Inflammatory macrophage (primary cell): ENCODE results near the gene KCNF1.
A peak's percentile ranks its signal among the peaks of the same experiment; 100 is the strongest.

Experiments
- DNase-seq, 2 donors: peaks; one replicate each; pipeline ENCODE4 v3.0.0-alpha.2; 2020 to 2022

Gene KCNF1

DNA sequence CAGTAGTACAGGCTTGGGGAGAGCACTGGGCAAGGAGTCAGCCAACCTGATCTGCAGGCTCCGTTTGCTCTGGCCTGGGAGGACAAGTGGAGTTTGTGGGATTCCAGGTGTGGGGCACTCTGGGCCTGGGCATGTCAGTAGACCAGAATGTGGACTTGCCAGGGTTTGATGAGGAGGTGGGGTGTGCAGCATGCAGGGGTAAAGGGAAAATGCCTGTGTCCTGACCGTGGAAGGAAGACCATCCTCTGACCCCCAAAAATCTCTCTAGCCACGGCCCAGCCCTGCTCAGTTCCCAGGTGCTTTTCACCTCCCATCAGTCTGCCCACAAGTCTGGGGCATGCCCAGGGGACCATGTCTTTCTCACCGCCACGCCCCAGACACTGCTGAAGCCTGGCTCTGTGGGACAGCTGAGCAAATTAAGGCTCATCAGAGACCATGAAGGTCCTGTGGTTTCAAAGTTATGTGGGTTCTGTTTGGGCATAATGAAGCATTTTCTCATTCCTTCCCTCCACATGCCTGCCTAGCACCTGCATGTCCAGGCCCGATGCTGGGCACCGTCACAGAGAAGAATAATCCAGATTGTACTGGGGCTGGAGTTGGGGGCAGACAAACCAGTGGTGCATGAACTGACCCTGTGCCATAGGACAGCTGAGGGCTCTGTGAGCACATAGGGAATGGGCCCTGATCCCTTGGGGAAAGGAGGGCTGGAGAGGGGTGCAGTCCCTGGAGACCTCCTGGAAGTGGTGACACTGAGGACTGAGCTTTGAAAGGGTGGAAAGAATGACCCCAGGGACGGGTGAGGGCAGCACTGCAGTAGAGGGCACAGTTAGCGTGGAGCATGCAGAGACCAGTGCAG is 6.5 kb upstream of the KCNF1 start:
- no peak for DNase-seq

DNA sequence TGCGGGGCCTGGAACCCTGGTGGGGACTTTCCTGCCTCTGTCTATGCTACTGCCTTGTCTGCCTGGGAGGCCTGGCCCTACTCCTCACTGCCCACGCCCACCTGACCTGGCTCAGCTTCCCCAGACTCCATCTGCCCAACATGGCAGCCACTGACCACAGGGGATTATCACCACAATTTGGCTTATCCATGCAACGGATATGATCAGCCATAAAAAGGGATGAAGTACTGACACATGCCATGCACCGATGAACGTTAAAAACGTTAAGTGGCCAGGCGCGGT is 5.9 kb upstream of the KCNF1 start:
- no peak for DNase-seq

DNA sequence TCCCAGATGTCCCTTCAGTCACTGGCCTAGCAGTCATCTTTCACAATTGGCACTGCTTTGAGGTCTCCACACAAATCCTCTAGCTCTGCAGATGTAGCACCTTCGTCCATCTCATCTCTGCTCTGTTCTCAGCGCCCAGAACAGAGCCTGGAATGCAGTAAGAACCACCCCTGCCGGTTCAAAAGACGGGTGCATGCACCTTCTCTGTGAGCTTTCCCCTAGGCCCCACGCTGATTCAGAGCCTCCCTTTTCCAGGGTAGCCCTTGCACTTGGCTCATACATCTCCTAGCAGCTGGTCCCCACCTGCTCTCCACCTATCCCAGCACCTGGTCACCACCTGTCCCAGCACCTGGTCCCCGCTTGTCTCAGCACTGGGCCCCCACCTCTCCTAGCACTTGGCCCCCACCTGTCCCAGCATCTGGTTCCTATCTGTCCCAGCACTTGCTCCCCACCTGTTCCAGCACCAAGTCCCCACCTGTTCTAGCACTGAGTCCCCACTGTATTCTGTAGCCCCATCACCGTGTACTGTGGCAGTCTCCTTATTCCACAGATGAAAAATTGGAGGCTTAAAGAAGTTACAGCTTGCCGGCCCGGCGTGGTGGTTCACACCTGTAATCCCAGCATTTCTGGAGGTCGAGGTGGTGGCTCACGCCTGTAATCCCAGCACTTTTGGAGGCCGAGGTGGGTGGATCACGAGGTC is 4.7 kb upstream of the KCNF1 start:
- no peak for DNase-seq

DNA sequence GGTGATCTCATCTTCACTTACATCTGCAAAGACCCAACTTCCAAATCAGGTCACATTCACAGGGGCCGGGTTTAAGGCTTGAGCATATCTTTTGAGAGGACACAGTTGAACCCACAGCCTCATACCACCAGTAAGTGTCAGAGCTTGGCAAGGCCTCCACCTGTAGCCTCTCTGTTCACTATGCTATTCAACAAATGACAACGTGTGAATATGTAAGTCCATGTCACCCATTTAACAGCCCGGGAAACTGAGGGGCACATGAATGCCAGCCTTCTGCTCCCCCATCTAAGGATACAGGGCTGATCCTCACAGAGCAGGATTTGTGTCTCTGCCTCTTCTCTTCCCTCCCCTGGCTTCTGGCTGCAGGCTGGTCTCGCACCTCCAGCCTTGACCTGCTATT is 3.5 kb upstream of the KCNF1 start:
- no peak for DNase-seq

DNA sequence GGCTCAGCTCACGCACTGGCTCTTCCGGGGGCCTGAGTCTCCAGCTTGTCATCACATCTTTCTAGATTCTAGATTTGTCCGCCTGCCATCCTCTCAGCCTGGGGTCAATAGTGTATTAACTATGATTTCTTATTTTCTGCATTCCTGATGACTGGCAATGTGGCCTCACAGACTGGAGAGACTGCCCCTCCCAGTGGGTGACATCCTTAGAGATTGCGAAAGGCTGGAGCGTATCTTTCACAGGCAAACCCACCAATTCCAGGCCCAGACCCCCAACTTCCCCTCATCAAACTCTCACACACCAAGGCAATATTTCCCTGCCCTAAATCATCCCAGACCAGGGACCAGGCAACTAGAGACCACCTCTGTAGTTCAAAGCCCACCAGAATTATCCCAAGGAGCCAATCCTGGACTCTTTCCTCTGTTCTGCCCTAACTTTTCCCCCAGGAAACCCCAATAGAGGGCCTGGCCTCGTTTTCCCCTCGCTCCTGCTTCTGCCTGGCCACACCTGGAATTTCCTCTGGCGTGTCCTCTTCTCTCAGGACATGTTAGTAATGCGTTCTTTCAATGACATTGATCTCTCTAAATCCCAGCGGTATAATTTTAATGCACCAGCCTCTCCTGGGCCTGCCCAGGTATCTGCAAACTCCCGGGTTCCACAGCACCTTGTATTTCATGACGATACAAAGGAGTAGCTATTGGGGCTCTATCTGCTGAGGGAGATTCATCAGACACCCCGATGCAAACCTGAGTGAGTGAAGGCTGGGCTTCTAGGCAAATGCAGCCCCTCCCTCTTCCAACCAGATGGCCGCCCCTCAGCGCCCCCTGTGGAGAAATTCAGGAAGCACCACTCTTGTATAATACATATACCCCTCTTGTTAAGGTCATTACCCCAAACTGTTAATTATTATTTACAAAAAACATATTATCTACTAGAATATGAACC is 2.4 kb upstream of the KCNF1 start:
- DNase-seq = no peak

DNA sequence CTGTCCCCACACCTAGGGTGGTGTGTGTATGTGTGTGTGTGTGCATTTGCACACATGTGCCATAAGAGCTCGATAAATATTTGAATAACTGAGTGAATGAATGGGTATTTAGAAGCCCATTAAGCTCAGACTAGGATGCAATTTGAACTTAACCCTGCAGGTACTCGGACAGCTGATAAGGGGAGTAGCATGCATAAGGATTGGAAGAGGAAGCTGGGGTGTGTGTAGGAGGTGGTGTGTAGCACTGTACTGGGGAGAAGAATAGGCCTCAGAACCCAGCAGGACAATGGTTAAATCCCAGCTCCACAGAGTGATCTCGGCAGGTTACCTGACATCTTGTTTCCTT is 1.8 kb upstream of the KCNF1 start:
- peak in 1 of 2 donors; percentile 42 for DNase-seq

DNA sequence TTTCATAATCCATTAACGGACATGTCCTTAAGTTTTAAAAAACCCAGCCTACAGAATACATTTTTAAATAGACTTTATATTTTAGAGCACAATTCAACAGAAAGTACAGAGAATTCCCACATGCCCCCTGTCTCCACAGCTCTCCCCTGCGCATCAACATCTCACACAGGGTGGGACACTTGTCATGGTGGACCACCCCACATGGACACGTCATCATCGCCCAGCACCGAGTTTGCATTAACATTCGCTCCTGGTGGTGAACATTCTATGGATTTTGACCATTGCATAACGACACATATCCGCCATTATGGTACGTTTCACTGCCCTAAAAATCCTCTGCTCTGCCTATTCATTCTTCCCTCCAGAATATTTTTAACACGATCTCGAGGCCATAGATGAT is 1.1 kb upstream of the KCNF1 start:
- DNase-seq = no peak

DNA sequence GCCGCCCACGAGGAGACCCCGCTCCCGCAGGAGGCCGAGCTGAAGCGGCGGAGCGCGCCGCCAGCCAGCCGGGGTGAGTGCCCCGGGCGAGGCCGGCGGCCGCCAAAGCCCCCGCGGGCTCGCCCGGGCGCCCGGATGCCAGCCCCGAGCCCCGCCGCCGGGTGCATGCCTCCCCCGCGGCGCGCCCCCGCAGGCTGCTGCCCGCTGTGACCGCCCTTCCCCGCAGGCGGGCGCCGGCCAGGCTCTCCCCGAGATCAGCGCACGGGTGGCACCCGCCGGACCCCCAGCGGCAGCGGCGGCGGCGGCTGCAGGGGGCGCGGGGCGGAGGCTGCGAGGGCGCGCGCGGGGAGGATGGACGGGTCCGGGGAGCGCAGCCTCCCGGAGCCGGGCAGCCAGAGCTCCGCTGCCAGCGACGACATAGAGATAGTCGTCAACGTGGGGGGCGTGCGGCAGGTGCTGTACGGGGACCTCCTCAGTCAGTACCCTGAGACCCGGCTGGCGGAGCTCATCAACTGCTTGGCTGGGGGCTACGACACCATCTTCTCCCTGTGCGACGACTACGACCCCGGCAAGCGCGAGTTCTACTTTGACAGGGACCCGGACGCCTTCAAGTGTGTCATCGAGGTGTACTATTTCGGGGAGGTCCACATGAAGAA is 470 bp downstream of the KCNF1 start:
- no peak for DNase-seq

DNA sequence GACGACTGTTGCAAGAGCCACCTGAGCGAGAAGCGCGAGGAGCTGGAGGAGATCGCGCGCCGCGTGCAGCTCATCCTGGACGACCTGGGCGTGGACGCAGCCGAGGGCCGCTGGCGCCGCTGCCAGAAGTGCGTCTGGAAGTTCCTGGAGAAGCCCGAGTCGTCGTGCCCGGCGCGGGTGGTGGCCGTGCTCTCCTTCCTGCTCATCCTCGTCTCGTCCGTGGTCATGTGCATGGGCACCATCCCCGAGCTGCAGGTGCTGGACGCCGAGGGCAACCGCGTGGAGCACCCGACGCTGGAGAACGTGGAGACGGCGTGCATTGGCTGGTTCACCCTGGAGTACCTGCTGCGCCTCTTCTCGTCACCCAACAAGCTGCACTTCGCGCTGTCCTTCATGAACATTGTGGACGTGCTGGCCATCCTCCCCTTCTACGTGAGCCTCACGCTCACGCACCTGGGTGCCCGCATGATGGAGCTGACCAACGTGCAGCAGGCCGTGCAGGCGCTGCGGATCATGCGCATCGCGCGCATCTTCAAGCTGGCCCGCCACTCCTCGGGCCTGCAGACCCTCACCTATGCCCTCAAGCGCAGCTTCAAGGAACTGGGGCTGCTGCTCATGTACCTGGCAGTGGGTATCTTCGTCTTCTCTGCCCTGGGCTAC is 1.2 kb downstream of the KCNF1 start:
- DNase-seq = no peak

DNA sequence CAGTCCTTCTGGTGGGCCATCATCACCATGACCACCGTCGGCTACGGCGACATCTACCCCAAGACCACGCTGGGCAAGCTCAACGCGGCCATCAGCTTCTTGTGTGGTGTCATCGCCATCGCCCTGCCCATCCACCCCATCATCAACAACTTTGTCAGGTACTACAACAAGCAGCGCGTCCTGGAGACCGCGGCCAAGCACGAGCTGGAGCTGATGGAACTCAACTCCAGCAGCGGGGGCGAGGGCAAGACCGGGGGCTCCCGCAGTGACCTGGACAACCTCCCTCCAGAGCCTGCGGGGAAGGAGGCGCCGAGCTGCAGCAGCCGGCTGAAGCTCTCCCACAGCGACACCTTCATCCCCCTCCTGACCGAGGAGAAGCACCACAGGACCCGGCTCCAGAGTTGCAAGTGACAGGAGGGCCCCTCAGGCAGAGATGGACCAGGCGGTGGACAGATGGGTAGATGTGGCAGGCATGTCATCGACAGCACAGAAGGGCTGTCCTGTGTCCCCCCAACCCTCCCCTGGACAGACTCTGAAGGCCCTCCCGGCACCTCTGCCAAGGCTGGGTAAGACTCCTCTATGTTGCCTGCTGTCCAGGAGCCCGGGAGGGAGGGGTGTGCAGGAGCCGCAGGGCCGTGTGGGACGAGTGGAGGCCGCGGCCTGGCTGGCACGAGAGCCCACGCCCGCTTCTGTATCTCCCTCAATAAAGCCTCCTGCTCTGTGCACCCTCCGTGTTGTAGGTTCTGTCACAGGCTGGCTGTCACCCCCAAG is 2.0 kb downstream of the KCNF1 start:
- no peak for DNase-seq

DNA sequence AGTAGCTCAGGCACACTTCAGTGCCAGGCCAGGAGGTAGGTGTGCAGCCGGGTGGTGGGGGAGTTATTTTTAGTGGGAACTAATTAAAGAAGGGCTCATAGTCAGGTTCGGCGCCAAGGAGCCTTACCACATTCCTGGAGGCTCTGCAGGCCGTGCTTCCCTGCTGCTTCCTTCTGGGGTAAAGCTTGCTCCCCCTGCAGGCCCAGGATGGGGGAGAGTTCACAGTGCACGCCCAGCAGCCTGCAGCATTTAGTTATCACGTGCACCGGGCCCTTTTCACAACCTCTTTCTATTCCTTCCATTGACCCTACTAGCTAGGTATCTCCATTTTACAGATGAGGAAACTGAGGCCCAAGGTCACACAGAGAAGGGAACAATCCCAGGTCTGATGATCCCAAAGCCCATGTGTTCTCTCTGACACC is 2.5 kb downstream of the KCNF1 start:
- peak in 1 of 2 donors; percentile 51 for DNase-seq

GRCh38 chr2:10915236-10915635 is 3.5 kb downstream of the KCNF1 start:
- DNase-seq = no peak

- peak in 1 of 2 donors; percentile 45 for DNase-seq
Observed at GRCh38 chr2:10915731-10916276, 4.1 kb downstream of the KCNF1 start.

DNA sequence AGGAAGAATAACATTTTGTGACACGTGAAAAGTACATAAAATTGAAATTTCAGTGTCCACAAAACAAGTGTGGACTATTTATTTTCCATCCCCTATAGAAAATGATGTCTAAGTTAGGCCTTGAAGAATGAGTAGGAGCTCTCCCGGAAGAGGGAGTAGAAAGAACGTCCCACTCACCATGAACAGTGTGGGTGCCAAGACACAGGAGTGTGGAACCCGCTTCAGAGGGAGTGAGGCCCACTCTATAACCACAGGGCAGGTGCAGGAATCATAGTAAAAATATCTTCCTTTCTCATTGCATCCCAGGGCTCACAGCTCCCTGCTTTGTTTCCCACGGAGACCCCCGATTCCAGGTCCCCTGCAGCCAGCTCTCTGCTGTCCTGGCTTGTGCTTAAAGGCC is 5.2 kb downstream of the KCNF1 start:
- DNase-seq = no peak

- no peak for DNase-seq
Observed at GRCh38 chr2:10917927-10918326, 6.2 kb downstream of the KCNF1 start.

- DNase-seq = no peak
Observed at GRCh38 chr2:10918661-10919409, 7.1 kb downstream of the KCNF1 start.

DNA sequence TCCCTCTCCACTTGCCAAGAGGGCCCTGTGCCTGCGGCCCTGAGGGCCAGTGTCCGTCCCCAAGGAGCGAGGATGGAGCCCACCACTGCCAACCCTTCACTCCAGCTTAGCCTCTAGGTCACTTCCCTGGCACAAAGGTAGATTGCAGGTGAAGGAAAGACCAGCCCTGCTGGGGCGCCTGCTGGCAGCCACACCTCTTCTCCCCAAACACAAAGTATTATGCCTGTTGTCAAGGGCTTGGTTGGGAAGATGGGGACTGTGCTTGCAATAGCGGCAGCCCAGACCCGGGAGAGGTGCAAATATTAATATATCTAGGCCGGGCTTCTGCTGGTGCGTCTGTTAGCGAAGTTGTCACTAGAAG is 7.7 kb downstream of the KCNF1 start:
- no peak for DNase-seq

DNA sequence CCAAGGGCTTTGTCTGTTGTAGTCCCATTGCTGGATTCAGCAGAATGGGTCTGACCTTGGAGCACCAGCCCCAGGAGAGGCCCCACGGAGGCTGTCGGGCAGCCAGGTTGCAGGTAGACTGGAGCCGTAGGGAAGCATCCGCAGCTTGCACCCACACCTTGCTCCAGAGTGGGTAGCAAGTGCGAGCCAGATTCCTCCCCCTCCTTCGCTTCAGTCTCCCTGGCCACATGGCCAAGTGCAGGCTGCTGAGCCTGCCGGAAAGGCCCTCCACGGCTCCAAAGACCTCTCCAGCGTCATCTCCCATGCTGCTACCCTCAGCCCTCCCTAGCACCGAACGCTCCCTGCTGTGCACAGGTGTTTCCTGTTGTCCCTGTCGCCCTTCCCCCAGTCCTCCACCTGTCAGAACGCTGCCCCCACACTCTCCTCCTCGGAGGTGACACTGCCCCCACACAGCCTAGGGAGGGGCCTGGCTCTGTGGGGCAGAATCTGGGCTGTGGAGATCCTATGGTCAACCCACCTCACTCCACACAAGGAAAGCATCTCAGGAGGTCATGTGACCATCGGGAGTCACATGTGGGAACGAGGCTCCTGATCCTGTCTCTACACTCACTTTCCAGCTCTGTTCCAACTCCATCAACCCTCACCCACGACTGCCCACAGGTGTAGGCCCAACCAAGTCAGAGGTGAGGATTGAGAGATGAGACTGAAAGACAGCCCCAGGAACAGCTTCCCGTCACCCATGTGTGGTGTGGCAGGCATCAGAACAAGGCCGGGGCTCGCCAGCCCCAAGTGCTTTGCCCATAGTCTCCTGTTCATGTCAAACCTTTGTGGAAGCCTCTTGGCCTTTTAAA is 8.3 kb downstream of the KCNF1 start:
- no peak for DNase-seq

- no peak for DNase-seq
Observed at GRCh38 chr2:10920764-10921388, 9.1 kb downstream of the KCNF1 start.
